Neuron (in vitro differentiated cells): ENCODE data around the gene AGBL4.

ENCODE experiments used
- H2AFZ ChIP-seq: one replicate; pipeline ENCODE4 v1.6.1; 2013; ENCODE audit warnings: low read depth, mild to moderate bottlenecking, inconsistent platforms, low read length, moderate library complexity
- H3K27me3 ChIP-seq: one replicate; pipeline ENCODE4 v1.6.1; 2013; ENCODE audit warnings: low read length; ENCODE audit not compliant: insufficient read depth
- H3K36me3 ChIP-seq: one replicate; pipeline ENCODE4 v1.6.1; 2013; ENCODE audit warnings: low read length; ENCODE audit not compliant: insufficient read depth
- H3K4me1 ChIP-seq: one replicate; pipeline ENCODE4 v1.6.1; 2013; ENCODE audit warnings: low read length; ENCODE audit not compliant: insufficient read depth
- H3K4me3 ChIP-seq: 2 replicates; pipeline ENCODE4 v1.5.1; 2013; ENCODE audit warnings: mild to moderate bottlenecking, low read length, moderate library complexity
- H3K9me3 ChIP-seq: one replicate; pipeline ENCODE4 v1.6.1; 2013; ENCODE audit warnings: low read length

The AGBL4 gene

DNA sequence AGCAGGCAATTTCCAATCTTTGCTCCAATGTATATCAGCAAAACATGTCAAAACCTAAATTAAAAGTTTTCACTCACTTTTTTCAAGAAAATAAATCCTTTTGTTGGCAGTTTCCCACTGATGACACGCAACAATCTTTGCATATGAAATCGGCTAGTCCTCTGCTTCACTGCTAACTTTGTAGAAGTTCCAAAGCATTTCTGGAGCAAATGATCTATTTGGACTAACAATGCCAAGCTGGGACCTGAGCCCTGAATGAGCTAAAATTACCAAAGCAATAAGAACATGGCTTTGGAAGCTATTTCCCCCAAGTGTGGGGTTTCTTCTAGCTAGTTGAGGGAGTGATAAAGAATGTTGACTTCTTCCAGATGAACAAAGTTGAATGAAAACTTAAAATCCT lies 1252.2 kb downstream of the AGBL4 start:
- H3K36me3 ChIP-seq = peaks cover 54% of the 10 kb centered on the region

DNA sequence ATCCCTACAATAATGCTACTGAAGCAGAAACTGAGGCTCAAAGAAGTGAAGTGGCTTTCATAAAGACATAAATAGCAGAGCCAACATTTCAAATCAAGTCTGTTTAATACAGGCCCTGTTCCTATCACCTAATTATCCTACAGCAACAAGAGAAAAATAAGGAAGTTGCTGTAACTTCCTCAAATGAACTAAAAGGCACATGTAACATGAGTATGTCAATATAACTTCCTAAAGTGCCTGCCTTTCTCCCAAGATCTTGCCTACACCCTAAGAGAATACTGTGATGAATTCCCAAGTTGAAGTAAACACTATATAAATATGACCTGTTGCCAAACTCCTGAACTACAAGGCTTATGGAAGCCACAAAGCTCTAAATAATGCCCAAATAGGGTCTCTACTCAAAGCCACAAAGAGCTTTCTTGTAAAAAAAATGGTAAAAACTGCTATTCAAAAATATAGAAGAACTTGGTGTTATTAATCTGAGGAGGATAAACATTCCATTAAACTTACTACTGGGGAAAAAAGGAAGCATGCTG lies 1255.7 kb downstream of the AGBL4 start:
- H3K4me3 ChIP-seq = no peak overlapping the region
- H3K36me3 ChIP-seq = peaks cover 53% of the 10 kb centered on the region
- H3K4me1 ChIP-seq = peaks cover 5% of the 10 kb centered on the region
- no peaks in the 10 kb centered on the region for H3K9me3 ChIP-seq
- no peak overlapping the region for H2AFZ ChIP-seq
- H3K27me3 ChIP-seq = no peaks in the 10 kb centered on the region

More for the DNA sequence above, 1252.2 kb downstream of the AGBL4 start:
- Histone ChIP-seq H3K27me3 (no peaks in the 10 kb centered on the region), H2AFZ (no peak overlapping the region), H3K4me1 (peaks cover 11% of the 10 kb centered on the region), H3K4me3 (no peak overlapping the region), H3K9me3 (no peaks in the 10 kb centered on the region)

DNA sequence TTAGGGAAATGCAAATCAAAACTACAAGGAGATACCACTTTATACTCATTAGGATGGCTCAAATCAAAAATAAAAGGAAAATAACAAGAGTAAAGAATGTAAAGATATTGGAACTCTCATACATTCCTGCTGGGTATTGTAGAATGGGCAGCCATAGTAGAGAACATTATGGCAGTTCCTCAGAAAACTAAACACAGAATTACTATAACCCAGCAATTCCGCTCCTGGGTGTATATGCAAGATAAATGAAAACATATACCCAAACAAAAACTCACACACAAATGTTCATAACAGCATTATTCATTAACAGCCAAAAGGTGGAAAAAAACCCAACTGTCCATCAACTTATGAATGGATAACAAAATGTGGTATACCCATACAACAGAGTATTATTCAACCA lies 1258.4 kb downstream of the AGBL4 start:
- Histone ChIP-seq H3K9me3 (no peaks in the 10 kb centered on the region), H2AFZ (no peak overlapping the region), H3K27me3 (no peaks in the 10 kb centered on the region), H3K36me3 (peaks cover 54% of the 10 kb centered on the region), H3K4me1 (peaks cover 6% of the 10 kb centered on the region), H3K4me3 (no peak overlapping the region)

DNA sequence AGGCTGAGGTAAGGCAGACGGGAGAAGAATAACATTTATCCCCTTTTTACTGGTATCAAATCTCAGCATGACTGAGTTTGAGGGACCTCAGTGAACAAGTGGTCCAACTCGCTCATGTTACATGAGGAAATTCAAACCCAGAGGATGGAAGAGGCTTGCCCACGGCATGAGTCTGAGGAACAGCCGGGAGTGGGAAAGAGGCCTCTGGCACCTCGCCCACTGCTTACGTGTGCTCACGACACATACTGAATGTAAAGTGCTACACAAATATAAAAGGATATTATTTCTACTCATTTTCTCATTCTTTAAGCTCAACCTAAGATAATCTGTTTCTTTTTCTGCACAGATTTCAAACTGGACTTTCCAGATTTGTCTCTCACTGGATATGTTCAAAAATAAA lies 1261.8 kb downstream of the AGBL4 start:
- Histone ChIP-seq H3K36me3 (peaks cover 73% of the 10 kb centered on the region), H2AFZ (no peak overlapping the region), H3K4me1 (peaks cover 6% of the 10 kb centered on the region)

DNA sequence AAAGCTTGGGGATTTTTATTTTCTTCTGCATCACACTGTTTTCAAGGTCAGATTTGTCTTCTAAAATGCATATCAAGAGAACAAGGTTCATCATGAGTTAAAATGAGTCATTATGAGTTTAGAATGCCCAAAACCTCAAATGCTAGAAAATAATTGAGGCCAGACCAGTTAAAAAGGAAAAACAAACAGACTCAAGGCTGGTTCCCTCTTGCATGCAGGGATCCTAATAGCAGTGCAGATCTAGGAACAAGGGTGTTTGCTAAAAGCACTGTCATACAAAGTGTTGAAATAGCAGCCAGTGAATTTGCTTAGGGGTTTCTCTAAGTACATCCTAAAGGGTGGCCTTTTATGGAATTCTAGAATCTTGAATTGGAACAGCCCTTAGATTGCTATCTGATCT lies 1262.3 kb downstream of the AGBL4 start:
- H3K4me3 ChIP-seq = no peak overlapping the region
- H3K27me3 ChIP-seq = no peaks in the 10 kb centered on the region
- peaks cover 6% of the 10 kb centered on the region for H3K4me1 ChIP-seq
- peaks cover 73% of the 10 kb centered on the region for H3K36me3 ChIP-seq
- no peak overlapping the region for H2AFZ ChIP-seq
- no peaks in the 10 kb centered on the region for H3K9me3 ChIP-seq

More for the DNA sequence above, 1261.8 kb downstream of the AGBL4 start:
- Histone ChIP-seq H3K27me3 (no peaks in the 10 kb centered on the region), H3K9me3 (no peaks in the 10 kb centered on the region), H3K4me3 (no peak overlapping the region)

DNA sequence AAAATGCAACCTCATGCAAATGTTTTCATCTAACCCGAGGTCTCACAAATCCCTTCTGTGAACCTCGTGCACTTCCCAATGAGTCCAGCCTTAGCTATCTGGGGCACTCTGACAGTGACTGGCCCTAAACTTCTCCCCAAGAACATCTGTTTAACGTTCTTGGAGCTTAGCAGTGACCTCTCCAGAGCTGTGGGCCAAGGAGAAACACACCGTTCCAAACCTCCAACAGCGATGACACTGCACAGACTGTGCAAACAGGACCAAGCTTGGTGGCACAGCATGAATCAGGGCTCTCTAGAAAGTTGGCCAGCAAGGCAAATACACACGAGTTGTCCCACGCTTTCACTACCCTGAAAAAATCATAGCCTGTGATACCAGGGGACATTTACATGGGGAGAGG lies 1262.9 kb downstream of the AGBL4 start:
- no peaks in the 10 kb centered on the region for H3K27me3 ChIP-seq
- no peak overlapping the region for H3K4me3 ChIP-seq
- no peaks in the 10 kb centered on the region for H3K9me3 ChIP-seq
- no peak overlapping the region for H2AFZ ChIP-seq
- H3K4me1 ChIP-seq = peaks cover 6% of the 10 kb centered on the region
- H3K36me3 ChIP-seq = peaks cover 72% of the 10 kb centered on the region

DNA sequence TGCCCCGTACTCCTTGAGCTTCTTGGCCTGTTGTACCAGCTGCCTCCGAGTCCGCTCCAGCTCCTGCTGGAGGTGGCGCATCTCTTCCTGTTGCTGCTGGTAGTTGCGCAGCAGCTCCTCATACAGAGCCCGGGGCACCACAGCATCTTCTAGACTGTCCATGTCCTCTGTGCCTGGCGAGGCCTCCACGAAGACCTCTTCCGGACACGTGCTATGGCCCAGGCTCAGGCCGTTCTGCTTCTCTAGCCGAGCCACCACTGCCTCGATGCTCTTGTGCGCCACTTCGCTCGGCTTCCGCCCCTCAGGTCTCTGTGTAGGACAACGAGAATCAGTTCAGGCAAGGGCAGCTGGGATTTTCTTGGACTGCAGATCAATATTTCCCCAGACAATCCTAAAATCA lies 1264.8 kb downstream of the AGBL4 start:
- Histone ChIP-seq H2AFZ (no peak overlapping the region), H3K36me3 (peaks cover 85% of the 10 kb centered on the region), H3K4me3 (no peak overlapping the region), H3K9me3 (no peaks in the 10 kb centered on the region), H3K4me1 (peaks cover 6% of the 10 kb centered on the region), H3K27me3 (no peaks in the 10 kb centered on the region)

DNA sequence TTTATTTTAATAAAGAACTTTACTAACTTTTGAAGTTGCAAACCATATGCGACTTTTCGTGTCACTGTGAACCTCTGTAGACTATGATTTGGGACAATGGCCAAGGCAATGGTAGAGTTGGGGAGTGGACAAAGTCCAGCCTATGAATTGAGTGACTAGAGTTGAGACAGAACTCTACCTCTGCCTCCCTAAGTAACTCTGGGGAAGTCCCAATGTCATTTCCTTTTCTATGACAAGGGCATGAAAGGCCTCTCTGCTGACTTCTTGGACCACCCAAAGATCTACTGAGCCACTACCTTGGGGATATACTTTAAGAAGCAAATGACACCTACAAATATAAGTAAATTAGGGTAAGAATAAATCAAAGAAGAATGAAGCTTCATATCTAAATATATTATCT lies 1266.4 kb downstream of the AGBL4 start:
- H3K4me1 ChIP-seq = no peaks in the 10 kb centered on the region
- H3K4me3 ChIP-seq = no peak overlapping the region
- H3K9me3 ChIP-seq = no peaks in the 10 kb centered on the region
- H2AFZ ChIP-seq = no peak overlapping the region
- no peaks in the 10 kb centered on the region for H3K27me3 ChIP-seq
- peaks cover 84% of the 10 kb centered on the region for H3K36me3 ChIP-seq

DNA sequence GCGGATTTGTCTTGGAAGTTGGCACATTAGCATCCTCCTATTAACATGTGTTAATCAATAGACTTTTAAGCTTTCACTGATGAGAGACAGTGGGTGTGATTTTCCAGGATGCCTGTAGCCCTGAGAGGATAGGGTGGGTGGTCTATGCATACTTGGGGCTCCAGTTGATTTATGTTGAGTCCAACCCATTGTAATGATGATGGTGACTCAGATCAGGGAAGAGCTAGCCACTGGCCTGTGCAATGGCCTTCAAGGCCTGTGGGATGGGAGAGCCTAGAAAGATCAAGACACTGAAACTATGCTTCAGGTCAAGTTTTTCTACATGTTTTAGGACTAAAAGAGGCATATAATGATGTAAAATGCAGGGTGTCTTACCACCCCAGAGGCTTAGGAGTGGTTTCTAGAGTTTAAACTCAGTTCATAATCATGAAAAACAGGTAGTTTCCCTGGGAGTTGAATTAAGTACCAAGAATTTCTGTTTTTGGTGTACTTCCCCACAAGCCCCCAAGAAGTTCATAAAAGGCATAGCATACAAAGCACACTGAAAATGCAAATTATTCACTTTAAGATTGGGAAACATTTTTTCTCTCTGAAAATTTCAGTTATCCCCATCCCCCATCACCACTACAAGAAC lies 1267.0 kb downstream of the AGBL4 start:
- no peak overlapping the region for H3K4me3 ChIP-seq
- no peak overlapping the region for H2AFZ ChIP-seq
- no peaks in the 10 kb centered on the region for H3K9me3 ChIP-seq
- H3K36me3 ChIP-seq = peaks cover 81% of the 10 kb centered on the region
- H3K27me3 ChIP-seq = no peaks in the 10 kb centered on the region
- H3K4me1 ChIP-seq = no peaks in the 10 kb centered on the region

DNA sequence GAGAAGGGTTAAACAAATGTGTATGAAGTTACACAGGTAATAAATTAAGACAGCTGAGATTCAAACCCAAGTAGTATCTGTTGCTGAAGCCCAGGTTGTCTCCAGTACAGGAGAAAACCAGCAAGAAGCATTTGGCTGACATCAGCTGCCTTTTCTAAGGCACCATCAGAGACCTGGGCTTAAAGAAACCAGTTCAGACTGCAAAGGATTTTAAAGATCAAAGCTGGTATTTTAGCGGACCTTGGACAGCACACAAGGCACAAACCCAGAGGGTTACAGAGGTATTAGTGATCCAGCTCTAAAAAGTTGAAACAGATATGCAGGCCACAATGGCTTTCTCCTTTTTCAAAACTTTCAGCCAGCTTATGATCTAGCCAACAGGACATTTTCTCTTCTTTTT lies 1270.5 kb downstream of the AGBL4 start:
- peaks cover 64% of the 10 kb centered on the region for H3K36me3 ChIP-seq

DNA sequence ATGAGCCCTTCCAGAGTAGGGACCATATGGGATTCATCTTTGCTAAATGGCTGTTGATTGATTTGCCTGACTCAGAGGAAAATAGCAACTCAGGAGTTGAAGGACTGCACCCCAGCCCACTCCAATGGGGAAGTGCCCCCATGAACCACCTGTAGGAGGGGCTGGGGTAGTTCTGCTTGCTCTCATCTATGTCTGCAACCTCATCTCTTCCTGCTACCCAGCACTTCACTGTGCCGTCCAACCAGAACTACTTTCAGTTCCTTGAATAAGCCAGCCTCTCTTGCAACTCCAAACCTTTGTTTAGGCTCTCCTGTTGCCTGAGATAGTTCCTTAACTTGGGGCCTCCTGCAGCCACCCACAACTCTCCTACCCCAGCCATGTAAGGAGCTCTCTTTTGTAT lies 1273.6 kb downstream of the AGBL4 start:
- H3K36me3 ChIP-seq = peaks cover 52% of the 10 kb centered on the region
- H3K27me3 ChIP-seq = no peaks in the 10 kb centered on the region
- no peak overlapping the region for H2AFZ ChIP-seq
- no peak overlapping the region for H3K4me3 ChIP-seq
- no peaks in the 10 kb centered on the region for H3K4me1 ChIP-seq
- no peaks in the 10 kb centered on the region for H3K9me3 ChIP-seq

More for the DNA sequence above, 1270.5 kb downstream of the AGBL4 start:
- Histone ChIP-seq H3K9me3 (no peaks in the 10 kb centered on the region), H3K4me3 (no peak overlapping the region), H3K27me3 (no peaks in the 10 kb centered on the region), H2AFZ (no peak overlapping the region), H3K4me1 (no peaks in the 10 kb centered on the region)

DNA sequence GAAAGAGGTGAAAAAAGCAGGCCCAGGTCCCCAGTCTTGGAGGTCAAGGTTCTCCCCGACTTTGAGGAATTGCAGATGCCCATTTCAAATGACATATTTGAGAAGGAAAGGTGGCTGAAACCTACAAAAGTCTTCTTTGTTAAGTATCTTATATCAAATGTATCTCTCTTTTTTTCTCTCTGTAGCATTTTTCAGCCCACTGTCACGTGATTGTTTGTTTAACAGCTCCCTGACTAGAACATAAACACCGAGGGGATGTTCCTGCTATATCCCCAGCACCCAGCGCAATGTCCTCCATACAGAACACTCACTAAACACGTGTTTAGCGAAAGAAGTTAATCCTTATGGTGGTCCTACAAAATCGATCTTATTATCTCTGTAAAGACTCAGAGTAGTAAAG lies 1274.7 kb downstream of the AGBL4 start:
- Histone ChIP-seq H3K4me1 (no peaks in the 10 kb centered on the region), H2AFZ (no peak overlapping the region), H3K9me3 (no peaks in the 10 kb centered on the region), H3K4me3 (no peak overlapping the region), H3K36me3 (peaks cover 51% of the 10 kb centered on the region), H3K27me3 (no peaks in the 10 kb centered on the region)

DNA sequence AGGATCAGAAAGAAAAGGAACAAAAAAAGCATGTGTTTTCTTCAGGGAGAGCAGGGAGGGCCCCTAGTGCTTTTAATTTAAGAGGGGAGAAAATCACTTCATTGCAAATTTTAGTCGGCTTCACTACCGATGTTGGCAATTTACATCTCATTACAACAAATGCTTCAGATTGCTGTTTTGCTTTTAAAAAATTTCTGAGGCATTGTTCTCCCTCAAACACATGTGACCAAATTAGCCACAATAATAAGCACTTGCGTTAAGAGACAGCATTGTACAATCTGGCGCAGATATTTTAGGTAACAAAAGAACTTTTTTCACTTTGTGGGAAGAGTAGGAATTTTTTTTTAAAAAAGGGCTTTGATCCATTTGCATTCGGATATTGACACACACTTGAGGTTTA lies 1276.8 kb downstream of the AGBL4 start:
- Histone ChIP-seq H3K9me3 (no peaks in the 10 kb centered on the region), H3K36me3 (peaks cover 55% of the 10 kb centered on the region)

DNA sequence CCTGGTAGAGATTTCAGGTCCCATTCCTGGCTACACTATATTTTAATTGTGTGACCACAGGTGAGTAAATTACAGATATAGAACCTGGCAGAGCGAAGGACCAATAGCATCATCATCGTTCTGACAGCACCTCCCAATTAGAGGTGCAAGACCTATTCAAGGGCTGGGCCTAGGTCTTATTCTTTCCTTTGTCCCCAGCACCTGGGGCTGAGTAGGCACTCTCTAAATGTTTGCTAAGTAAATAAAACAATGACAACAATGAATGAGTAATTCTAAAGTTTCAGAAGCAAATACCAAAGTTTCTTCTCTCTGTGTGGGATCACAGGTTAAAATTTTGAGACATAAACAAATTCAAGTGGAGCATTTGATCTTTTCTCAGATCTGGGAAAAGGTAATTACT lies 1279.7 kb downstream of the AGBL4 start:
- Histone ChIP-seq H3K4me1 (no peaks in the 10 kb centered on the region), H3K9me3 (no peaks in the 10 kb centered on the region), H3K36me3 (peaks cover 65% of the 10 kb centered on the region)

More for the DNA sequence above, 1276.8 kb downstream of the AGBL4 start:
- Histone ChIP-seq H3K4me1 (no peaks in the 10 kb centered on the region), H2AFZ (no peak overlapping the region), H3K27me3 (no peaks in the 10 kb centered on the region), H3K4me3 (no peak overlapping the region)

More for the DNA sequence above, 1279.7 kb downstream of the AGBL4 start:
- Histone ChIP-seq H2AFZ (no peak overlapping the region), H3K4me3 (no peak overlapping the region), H3K27me3 (no peaks in the 10 kb centered on the region)
